ENCODE data around the gene OR52W1.
A peak's percentile ranks its signal among the peaks of the same experiment; 100 is the strongest.
"Not testable (repeated sequence)": the region's sequence is repeated elsewhere in the genome, so short reads cannot be mapped to it uniquely, and the experiment has no call there.

The OR52W1 gene

GRCh38 chr11:6217722-6218121 lies 18.7 kb downstream of the OR52W1 start:
- no peak for DNase-seq (ENCODE audit: low read depth)

DNA sequence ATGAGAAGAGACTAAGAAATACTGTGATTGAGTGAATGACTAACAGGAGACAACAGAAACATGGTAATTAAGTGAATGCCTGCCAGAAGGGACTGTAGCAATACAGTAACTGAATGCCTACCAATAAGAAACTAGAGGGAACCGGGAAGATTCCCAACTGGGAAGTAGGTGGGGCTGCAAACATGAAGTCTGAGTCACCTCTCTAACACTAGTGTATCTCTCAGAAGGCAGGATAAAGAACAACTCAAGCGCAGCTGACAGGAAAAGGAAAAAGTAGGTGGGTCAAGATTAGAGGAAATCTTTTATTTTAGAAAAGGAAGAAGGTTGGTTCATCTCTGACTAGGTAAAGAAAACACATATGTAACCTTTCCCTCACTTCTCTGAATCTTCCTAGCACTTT lies 20.3 kb downstream of the OR52W1 start:
- DNase-seq (ENCODE audit: low read depth) = no peak

GRCh38 chr11:6223854-6224253 lies 24.8 kb downstream of the OR52W1 start:
- no peak for DNase-seq (ENCODE audit: low read depth)

- DNase-seq (ENCODE audit: low read depth) = no peak
These were observed 25.4 kb downstream of the OR52W1 start for GRCh38 chr11:6224421-6224820.

- no peak for DNase-seq (ENCODE audit: low read depth)
These were observed 26.0 kb downstream of the OR52W1 start for GRCh38 chr11:6225024-6225423.

DNA sequence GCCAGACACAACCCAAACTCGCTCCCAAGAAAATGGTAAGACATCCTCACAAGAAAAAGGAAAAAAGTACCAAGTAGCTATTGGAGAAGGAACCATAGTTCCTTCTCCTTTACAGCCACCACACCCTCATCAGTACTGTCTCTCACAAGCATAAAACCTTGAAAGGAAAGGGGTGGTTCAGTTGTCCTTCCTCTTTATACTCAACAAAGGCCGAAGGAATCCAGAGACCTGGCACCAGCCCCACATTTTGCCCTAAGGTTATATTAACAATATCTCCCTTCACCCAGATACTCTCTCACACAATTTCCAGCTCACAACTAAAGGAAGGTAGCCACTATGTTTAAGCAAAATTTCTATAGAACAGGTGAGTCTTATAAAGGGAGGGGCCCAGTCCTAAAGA lies 26.9 kb downstream of the OR52W1 start:
- DNase-seq (ENCODE audit: low read depth) = no peak

- no peak for DNase-seq (ENCODE audit: low read depth)
These were observed 29.5 kb downstream of the OR52W1 start for GRCh38 chr11:6228520-6228919.

GRCh38 chr11:6229911-6230310 lies 30.9 kb downstream of the OR52W1 start:
- no peak for DNase-seq (ENCODE audit: low read depth)

DNA sequence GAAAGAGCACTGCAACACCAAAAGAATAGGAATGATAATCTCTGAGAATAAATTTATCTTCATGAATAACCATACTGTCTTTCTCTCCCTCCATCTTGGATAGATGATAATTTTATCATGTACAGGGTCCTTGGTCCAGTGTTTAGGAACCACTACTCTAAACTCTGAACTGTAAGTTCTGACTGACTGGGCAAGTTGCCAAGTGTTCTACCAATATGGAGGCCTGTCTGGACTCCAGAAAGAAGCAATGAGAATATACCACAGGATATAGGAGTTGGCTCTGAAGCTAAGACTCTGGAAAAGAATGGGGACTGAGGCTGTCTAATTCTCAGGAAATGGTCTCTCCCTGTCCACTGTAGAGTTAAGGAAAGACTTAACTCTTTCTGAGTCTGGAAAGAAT lies 33.9 kb downstream of the OR52W1 start:
- DNase-seq (ENCODE audit: low read depth) = no peak

- DNase-seq (ENCODE audit: low read depth) = no peak
These were observed 35.0 kb downstream of the OR52W1 start for GRCh38 chr11:6233984-6234386.

GRCh38 chr11:6234387-6235107 lies 35.5 kb downstream of the OR52W1 start, which contains the start of gene FHIP1B:
Gene FHIP1B (minus strand): TSS chr11:6234636. CDS start chr11:6224516, 10,120 bp downstream.
- peak; percentile 97 for DNase-seq (ENCODE audit: low read depth)

GRCh38 chr11:6237266-6237665 lies 38.2 kb downstream of the OR52W1 start:
- no peak for DNase-seq (ENCODE audit: low read depth)

DNA sequence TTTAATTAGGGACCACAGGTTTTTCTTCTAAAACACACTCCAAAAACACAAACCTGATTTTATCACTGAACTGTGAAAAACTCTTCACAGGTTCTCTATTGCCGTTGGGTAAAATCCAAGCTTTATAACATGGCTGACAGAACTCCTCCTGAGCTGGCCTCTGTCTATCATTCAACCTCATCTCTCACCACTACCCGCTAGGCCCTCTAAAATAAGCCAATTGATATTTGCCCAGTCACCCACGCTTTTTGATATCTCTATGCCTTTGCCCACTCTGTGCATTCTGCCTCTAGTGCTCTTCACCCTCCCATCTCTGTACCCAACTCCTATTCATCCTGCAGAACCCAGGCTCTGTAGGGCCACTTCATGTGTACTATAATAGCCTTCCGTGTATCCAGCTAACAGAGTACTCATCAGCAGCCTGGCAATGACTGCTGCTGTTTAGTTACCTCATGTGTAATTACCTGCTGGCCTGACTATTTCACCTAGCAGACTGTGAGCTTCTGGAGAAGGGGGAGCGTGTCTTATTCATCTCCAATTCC lies 38.8 kb downstream of the OR52W1 start:
- no peak for DNase-seq (ENCODE audit: low read depth)

DNA sequence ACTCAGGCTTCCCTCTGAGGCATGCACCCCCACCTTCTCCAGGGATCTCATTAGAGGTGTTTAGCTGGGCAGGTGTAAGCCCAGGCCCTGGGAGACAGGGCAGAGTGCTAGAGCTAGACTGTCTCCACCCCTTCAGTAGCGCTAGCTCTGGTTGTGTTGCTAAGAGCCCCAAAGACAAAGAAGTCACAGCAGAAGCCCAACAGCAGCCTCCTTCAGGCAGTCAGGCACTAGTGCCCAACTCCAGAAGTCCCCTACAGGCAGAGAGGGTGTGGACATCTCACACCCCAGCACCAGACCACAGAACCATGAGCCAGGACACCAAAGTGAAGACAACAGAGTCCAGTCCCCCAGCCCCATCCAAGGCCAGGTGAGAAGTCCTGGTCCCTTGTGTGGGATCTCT lies 39.9 kb downstream of the OR52W1 start, which contains the start of gene CNGA4:
Gene CNGA4 (plus strand): TSS at position 188 of the 400 bp plus-strand sequence. CDS start 118 bp downstream, at position 306.
- no peak for DNase-seq (ENCODE audit: low read depth)

DNA sequence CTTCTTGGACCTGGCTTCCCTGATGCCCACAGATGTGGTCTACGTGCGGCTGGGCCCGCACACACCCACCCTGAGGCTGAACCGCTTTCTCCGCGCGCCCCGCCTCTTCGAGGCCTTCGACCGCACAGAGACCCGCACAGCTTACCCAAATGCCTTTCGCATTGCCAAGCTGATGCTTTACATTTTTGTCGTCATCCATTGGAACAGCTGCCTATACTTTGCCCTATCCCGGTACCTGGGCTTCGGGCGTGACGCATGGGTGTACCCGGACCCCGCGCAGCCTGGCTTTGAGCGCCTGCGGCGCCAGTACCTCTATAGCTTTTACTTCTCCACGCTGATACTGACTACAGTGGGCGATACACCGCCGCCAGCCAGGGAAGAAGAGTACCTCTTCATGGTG lies 41.1 kb downstream of the OR52W1 start:
- DNase-seq (ENCODE audit: low read depth) = no peak

DNA sequence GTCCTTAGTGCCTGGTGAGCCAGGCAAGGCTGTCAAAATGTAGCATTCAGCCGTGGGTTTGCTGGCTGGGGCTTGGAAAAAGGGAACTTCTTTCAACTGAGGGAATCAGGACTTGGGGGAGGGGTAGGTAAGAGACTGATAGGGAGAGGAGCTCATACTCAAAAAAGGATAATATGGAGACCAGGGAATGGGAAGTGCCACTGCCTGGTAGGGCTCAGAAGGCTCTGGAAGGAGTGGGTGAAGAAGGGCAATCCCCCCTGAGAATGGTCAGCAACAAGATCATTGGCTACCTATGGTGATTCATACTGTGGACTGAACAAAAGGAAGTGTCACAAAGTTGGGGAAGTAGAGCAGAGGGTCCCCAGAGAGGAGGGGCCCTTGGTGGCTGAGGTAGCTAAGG lies 41.8 kb downstream of the OR52W1 start:
- DNase-seq (ENCODE audit: low read depth) = no peak

DNA sequence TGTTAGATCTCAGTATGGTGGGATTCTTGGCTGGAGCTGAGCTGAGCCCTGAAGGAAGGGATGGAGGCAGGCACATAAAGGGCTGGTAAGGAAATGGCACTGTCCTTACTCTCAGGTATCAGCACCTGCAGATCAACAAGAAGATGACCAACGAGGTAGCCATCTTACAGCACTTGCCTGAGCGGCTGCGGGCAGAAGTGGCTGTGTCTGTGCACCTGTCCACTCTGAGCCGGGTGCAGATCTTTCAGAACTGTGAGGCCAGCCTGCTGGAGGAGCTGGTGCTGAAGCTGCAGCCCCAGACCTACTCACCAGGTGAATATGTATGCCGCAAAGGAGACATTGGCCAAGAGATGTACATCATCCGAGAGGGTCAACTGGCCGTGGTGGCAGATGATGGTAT lies 42.3 kb downstream of the OR52W1 start:
- DNase-seq (ENCODE audit: low read depth) = no peak

GRCh38 chr11:6245536-6245935 lies 46.5 kb downstream of the OR52W1 start:
- no peak for DNase-seq (ENCODE audit: low read depth)

DNA sequence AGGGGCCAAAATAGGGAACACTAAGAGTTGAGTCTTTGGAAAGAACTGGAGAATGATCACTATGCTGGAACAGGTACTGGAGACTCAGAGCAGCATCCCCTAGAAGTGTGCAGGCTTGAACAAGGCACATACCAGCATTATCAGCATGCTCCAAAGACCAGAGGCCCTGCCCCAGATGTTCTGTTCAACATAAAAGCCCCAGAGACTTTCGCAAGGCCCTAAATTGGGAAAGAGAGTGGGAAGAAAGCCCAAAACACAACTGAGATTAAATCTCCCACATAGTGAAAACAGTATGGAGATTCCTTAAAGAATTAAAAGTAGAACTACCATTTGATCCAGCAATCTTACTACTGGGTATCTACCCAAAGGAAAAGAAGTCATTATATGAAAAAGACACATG lies 49.2 kb downstream of the OR52W1 start:
- DNase-seq (ENCODE audit: low read depth) = no peak

GRCh38 chr11:6248897-6249296 lies 49.9 kb downstream of the OR52W1 start:
- DNase-seq (ENCODE audit: low read depth) = not testable (repeated sequence)
